ENCODE results near the gene MRC1. TPM values are rescaled to one million over a fixed set of nuclear protein-coding genes. Genes with fewer than 3 reads are reported as not detected.

MRC1 gene
- total RNA-seq, 1 donor from 2014 or later = not detected

- Mint-ChIP-seq H3K27ac (no peak overlapping the region), H3K9me3 (no peaks in the 10 kb centered on the region), H3K36me3 (no peaks in the 10 kb centered on the region), H3K4me1 (no peaks in the 10 kb centered on the region), H3K27me3 (ENCODE audit: low read depth) (no peaks in the 10 kb centered on the region), H3K4me3 (no peak overlapping the region)
- TF ChIP-seq CTCF (IDR thresholded peaks at IDR 0.05; ENCODE audit: unreplicated experiment) = no peak
- no peak for DNase-seq (ENCODE audit: low spot score in 2 of 2, unreplicated experiment in 2 of 2)
These were observed 8.2 kb downstream of the MRC1 start for GRCh38 chr10:17817316-17817715.

DNA sequence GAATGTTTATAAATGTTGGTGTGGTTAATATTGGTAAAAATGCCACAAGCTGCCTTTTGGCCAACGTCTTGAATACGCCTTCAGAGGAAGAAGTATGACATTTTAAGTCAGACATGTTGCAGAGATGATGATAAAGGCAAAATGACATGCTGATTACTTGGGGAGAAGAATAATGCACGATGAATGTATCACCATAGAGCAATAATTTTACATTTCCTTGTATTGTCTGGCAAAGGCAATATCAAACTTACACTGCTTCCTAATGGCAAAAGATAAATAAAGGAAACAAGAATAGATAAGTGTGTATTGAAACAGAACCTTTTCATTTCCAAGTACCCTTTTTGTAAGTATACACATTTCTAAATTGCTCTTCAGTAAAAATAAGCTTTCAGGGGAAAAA is 8.6 kb downstream of the MRC1 start:
- Mint-ChIP-seq H3K4me3 (no peak overlapping the region), H3K9me3 (no peaks in the 10 kb centered on the region), H3K27me3 (ENCODE audit: low read depth) (no peaks in the 10 kb centered on the region), H3K36me3 (no peaks in the 10 kb centered on the region), H3K27ac (no peak overlapping the region), H3K4me1 (no peaks in the 10 kb centered on the region)
- no peak for DNase-seq (ENCODE audit: low spot score in 2 of 2, unreplicated experiment in 2 of 2)
- no peak for TF ChIP-seq CTCF (IDR thresholded peaks at IDR 0.05; ENCODE audit: unreplicated experiment)

- Mint-ChIP-seq H3K36me3 (no peaks in the 10 kb centered on the region), H3K4me3 (no peak overlapping the region), H3K27ac (no peak overlapping the region), H3K4me1 (no peaks in the 10 kb centered on the region), H3K9me3 (no peaks in the 10 kb centered on the region), H3K27me3 (ENCODE audit: low read depth) (peaks cover 2% of the 10 kb centered on the region)
- DNase-seq (ENCODE audit: low spot score in 2 of 2, unreplicated experiment in 2 of 2) = no peak
- TF ChIP-seq CTCF (IDR thresholded peaks at IDR 0.05; ENCODE audit: unreplicated experiment) = no peak
These were observed 10.7 kb downstream of the MRC1 start for GRCh38 chr10:17819836-17820235.

GRCh38 chr10:17820943-17821342 is 11.8 kb downstream of the MRC1 start:
- DNase-seq (ENCODE audit: low spot score in 2 of 2, unreplicated experiment in 2 of 2) = no peak
- no peak for TF ChIP-seq CTCF (IDR thresholded peaks at IDR 0.05; ENCODE audit: unreplicated experiment)
- H3K4me3 Mint-ChIP-seq = no peak overlapping the region
- no peaks in the 10 kb centered on the region for H3K9me3 Mint-ChIP-seq
- peaks cover 2% of the 10 kb centered on the region for H3K27me3 Mint-ChIP-seq (ENCODE audit: low read depth)
- no peaks in the 10 kb centered on the region for H3K4me1 Mint-ChIP-seq
- H3K27ac Mint-ChIP-seq = no peak overlapping the region
- H3K36me3 Mint-ChIP-seq = no peaks in the 10 kb centered on the region

DNA sequence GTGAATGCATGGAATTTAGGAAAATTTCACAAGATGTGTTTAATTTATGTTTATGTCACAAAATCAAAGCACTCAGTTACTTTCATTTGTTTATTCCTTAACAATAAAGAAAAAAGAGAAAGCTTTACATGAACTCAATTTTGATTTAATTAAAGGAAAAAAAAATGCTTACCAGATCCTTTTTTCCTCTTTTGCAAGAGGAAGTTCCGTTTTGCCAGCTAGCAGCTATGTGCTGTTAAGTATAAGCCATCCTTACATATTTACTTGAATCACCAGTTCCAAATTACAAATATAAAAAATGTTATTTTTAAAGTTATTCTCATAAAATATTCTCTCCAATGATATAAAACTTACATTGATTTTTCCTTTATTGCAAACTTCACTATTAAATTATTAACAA is 12.7 kb downstream of the MRC1 start:
- Mint-ChIP-seq H3K4me3 (no peak overlapping the region), H3K27ac (no peak overlapping the region), H3K4me1 (no peaks in the 10 kb centered on the region), H3K27me3 (ENCODE audit: low read depth) (peaks cover 2% of the 10 kb centered on the region), H3K9me3 (peaks cover 2% of the 10 kb centered on the region), H3K36me3 (no peaks in the 10 kb centered on the region)
- TF ChIP-seq CTCF (IDR thresholded peaks at IDR 0.05; ENCODE audit: unreplicated experiment) = no peak
- DNase-seq (ENCODE audit: low spot score in 2 of 2, unreplicated experiment in 2 of 2) = no peak

DNA sequence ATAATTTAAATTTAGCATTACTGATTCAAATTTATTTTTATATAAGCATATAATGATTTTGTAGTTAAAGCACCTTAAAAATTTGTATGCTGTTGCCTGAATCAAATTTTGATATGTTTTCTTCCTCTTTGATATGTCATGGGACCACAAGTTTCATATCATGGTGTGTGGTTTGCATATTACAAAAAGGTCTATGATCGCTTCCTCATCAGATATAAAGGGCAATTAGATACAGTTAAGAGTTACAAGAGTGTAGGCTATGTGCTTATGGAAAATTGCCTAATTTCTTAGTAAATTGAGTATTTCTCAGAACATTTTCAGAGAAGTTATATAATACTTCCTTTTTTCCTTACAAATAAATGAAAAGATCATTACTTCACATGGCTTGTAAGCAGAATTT is 22.2 kb downstream of the MRC1 start:
- no peak for TF ChIP-seq CTCF (IDR thresholded peaks at IDR 0.05; ENCODE audit: unreplicated experiment)
- Mint-ChIP-seq H3K9me3 (peaks cover 5% of the 10 kb centered on the region), H3K36me3 (no peaks in the 10 kb centered on the region), H3K4me3 (no peak overlapping the region), H3K27me3 (ENCODE audit: low read depth) (no peaks in the 10 kb centered on the region), H3K27ac (no peak overlapping the region), H3K4me1 (peaks cover 2% of the 10 kb centered on the region)
- DNase-seq (ENCODE audit: low spot score in 2 of 2, unreplicated experiment in 2 of 2) = no peak

Data from mesothelial cell of epicardium (in vitro differentiated cells).